DMS79 treated with DMSO at 0.1 percent for 48 hours (cell line): ENCODE data around the gene TMEM115.

Experiments
- DNase-seq: peaks from one replicate; lab custom pipeline; 2025; lab: John Stamatoyannopoulos, UW

TMEM115 gene, protein sequence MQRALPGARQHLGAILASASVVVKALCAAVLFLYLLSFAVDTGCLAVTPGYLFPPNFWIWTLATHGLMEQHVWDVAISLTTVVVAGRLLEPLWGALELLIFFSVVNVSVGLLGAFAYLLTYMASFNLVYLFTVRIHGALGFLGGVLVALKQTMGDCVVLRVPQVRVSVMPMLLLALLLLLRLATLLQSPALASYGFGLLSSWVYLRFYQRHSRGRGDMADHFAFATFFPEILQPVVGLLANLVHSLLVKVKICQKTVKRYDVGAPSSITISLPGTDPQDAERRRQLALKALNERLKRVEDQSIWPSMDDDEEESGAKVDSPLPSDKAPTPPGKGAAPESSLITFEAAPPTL

DNA sequence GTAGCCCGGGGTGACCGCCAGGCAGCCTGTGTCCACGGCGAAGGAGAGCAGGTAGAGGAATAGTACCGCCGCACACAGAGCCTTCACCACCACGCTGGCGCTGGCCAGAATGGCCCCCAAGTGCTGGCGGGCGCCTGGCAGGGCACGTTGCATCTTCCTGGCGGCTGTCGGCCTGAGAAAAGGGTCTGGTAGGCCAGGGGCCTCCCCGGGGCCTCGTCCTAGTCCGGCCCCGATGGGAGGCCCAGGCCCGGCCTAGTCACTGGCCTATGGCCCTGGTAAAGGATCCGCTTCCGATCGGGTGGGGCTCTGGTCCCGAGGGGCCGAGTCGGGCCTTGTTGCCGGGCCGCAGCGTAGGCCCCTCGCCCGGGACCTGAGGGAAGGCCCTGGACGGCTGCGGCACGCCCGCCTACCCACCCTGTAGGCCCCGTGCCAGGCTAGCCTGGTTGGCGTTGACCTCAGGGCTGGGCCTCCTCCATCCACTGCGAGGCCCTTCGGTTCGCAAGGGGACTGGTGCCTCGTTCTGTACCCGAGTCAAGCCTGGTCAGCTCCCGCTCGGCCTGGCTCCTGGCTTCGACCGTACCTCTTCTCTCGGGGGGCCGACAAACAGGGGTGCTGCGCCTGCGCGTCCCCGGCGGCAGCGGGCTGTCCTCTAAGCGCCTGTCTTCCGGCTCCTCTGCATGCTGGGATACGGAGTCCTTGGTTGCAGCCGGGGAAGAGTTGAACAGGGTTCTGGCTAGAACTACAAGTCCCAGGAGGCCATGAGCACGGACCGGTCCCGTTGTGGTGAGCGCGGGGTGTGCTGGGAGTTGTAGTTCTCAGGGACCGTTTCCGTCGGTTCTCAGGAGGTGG lies at the start of gene TMEM115:
Gene TMEM115 (minus strand): TSS at position 611 of the 849 bp plus-strand sequence. CDS start 458 bp downstream, at position 153.
- DNase-seq = peak; percentile 92

DNA sequence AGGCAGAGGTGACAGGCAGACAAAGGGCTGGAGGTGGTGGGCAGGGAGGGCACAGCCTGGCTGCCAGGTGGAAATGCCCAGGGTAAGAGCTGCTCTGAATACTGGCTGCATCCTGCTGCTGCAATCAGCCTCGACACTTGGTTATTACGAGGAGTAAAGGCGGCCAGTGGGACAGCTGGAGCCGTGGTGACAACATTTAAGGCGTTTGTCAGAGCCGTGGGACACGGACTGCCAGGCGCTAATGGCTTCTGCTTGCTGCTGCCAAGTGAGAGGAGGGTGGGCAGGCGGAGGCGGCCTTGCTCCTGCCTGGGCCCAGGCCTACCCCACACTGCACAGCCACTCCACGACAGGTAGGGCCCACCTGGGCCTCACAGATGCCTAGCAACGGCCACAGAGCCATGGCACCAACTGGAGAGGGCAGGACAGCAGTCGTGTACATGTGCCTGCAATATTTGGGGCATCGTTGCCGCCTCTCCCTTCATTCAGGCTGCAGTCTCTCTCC lies 49.2 kb upstream of the TMEM115 start:
- DNase-seq = peak; percentile 4

DNA sequence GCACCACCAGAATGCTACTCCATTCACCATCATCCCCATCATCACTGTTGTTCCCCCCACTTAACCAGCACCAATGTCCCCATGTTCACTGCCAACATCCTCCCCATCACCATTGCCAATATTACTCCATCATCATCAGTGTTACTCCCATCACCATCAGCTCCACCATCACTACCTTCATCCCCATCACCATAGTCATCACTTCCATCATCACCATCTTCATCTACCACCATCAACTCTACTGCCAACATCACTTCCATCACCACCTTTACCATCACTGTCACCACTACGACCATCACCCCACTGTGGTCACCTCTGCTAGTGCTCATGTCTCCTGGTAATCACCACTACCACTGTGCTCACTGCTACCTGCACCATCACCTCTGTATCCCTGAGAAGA lies 47.2 kb upstream of the TMEM115 start:
- no peak for DNase-seq

DNA sequence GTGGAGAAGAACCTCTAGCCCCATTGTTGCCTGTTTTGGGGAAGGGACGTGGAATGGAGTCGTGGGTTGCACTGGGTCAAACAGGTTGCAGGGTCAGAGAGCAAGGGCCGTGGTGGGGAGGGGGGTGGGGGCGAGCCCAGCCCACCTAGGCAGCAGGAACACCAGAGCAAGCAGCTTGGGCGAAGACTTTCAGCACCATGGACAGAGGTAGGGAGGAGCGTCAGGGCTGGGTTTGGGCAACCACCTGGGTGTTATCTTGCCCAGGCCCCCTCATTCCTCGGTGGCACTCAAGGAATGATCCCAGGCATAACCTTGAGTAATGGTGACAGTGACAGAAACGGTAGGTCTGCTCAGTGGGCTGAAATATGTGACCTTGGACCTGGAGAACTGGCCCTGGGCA lies 45.9 kb upstream of the TMEM115 start:
- DNase-seq = no peak

DNA sequence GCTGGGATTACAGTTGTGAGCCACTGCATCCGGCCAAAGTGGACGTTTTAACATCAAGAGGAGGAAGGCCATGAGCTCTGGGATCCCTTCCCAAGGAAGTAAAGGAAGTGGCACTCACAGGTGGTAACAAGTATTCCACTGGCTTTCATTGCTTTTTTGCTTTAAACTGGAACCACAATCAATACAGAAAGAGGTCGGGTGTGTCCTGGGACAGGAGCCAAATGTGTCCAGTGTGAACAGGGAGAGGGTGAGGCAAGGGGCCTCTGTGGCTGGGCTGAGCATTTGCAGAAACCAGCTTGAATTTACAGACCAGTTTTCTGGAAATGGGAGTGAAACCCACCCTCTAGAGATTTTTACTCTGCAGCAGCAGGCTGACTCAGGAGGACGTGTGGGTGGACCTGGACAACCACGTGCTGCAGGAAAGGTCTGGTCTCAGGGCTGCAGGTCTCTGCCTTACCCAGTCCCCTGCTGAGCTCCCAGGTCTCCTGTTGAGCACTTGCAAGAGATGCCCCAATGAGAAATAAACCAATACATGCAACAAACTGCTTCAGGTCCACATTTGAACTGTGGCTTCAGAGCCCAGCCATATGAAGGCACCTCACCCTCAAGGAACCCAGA lies 42.8 kb upstream of the TMEM115 start:
- peak; percentile 25 for DNase-seq

DNA sequence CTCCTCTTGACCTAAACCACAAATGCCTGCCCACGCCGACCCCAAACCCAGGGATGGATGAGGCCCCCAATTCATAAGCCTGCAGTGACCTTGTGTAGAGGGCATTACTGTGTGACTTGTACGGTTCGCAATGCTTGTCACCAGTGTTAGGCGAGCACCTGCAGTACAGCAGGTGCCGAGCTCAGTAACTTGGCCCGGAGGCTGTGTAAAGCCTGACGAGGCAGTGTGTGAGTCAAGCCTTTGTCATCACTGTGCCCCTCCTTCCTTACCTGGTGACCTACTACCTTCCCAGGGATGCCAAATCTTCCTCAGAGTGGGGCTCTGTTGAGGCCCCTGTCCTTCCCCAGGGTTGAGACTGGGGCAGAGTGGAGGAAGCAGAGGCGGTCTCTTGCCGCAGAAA lies 37.2 kb upstream of the TMEM115 start:
- no peak for DNase-seq

DNA sequence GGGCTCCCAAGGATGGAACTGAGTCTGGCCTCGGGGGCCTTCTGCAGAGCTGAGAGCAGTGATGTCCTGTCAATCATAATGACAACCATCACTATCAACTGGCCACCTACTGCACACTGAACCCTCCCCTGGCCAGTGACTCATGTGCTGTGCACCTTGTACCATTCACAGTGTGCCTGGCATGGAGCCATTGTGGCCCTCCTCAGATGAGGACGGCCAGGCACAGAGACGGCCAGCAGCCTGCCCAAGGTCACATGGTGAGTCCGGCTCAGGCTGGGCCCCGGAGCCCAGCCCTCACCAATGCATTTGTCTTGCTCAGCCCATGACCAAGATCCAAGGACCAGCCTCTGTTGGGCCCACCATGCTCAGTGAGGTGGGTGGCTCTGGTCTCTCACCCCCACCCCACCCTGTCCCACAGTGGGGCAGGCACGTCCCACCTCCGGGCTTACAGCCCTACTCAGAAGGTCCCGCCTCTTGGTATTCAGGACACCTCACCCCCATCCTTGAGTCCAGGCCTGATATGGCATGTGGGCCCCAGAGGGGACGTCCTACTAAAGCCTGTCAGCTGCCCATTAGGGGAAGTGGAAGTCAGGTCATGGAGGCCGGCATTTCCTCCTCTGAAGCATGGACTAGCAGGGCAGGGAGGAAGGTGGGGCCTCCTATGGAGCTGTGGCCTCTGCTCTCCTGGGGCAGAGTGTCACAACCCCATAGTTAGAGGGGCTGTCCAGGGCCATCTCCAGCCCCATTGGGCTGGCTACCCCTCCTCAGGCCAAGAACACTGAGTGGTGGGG lies 35.9 kb upstream of the TMEM115 start:
- no peak for DNase-seq

DNA sequence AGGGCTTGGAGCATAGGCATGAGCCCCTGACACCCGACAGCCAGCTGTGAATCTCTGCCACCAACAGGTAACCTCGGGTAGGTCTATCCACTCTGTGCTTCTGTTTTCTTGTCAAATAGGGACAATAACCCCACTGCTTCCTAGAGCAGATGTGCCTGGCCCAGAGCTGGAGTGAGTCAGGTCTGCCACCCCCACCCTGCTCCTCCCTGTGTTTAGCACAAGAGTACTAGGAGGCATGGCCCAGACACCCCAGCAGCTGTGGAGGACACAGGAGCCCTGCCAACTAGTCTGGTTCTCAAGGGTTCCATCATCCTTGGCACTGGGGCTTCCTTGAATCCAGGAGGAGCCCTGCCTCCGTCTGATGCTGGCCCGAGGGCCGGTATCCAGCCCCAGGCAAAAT lies 33.7 kb upstream of the TMEM115 start:
- DNase-seq = no peak

DNA sequence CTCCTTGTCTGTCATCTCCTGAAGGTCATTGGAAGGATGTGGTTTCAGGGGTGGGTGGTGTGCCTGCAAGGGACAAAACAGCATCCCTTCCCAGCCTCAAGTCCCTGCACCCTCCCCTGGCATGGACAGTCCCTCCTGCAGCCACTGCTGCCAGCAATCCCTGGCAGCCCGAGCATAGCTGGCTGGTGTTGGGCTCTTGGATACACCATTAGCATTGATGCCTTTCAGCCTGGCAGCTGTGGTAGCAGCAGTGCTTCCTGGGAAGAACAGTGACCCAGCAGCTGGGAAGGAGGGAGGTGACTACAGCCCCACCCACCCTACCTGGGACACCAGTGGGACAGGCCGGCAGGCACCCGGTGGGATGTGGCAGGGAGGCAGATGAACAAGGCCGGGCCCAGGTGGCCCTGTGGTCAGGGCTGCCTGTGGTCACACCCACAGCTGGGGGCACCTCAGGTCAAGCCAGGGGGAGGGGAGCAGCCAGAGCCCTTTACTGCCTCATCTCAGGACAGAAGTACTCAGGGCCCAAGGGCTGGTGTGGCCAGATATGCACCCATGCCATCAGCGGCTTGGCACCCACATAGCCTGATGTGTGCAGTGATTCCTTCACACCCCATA lies 32.9 kb upstream of the TMEM115 start:
- DNase-seq = no peak

DNA sequence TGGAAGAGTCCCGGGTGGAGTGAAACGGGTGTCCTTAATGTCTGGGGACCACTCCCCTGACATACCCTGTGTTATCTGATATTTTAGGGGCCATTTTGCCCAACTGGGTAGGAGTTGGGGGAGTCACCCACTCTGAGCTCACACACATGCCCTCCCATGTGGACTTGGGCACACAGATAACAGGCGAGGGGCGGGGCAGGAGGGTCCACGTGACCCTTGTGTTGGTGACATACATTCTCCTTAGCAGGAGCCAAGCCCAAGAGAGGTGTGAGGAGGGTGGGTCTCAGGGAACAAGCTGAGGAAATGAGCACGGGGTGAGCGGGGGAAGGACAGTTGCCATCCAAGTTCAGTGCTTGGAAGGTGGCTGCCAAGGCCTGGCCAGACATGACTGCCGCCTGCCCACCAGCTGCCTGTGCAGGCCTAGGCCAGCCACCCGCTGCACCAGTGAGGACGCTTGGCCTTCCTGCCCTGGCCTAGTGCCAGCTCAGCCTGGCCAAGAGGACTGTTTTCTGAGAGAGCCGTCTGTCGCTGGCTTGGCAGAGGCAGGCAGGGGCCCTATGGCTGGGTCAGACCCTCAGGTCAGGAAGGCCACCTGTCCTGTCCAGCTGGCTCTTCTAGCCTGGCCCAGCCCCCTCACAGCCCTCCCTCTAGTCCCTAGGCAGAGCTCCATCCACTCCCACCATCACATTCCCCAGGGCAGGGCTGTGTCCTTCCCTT lies 31.3 kb upstream of the TMEM115 start:
- peak; percentile 57 for DNase-seq

DNA sequence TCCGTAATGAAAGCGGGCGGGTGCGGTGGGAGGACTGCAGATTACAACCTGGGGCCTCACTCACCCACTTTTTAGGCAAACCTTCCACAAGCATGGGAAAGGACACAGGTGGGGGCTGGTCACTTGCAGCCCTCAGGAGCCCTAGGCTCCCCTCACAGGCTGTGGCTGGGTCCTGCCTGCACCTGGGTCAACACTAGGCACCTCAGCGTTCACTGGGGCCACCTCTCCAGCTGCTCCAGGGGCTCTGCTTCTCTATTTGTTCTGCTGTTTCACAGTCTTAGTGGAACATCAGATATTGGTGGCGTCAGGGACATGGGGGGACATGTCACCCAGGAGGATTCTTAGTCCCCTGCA lies 30.1 kb upstream of the TMEM115 start:
- no peak for DNase-seq

DNA sequence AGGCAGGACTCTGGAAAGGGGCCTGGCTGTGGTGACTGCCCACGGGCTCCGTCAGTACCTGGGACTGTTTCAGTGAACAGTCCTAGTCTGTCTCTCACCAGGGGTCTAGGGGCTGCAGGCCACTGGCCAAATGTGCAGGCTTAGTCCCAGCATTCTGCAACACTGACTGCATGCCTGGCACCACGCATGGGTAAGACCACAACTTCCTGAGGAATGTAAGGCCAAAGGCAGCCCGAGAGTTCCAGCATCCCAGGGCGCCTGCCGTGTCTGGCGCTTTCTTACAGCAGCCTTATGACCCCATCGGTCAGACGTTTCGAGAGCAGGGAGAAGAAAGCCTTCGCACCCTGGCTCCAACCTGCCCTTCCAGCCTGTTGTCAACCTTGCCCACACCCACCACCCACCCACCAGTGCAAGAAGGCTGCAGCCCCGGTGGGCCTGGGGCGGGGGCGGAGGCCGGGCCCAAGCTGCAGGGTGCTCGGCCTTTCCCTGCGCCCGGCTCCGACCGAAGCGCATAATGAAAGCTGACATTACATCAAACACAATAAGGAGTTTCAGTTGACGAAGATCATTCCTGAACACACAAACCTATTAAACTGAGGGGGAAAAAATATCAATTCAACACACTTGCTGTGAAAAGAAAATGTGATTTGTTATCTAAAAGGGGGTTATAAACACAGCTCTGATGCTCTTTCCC lies 29.5 kb upstream of the TMEM115 start:
- no peak for DNase-seq

DNA sequence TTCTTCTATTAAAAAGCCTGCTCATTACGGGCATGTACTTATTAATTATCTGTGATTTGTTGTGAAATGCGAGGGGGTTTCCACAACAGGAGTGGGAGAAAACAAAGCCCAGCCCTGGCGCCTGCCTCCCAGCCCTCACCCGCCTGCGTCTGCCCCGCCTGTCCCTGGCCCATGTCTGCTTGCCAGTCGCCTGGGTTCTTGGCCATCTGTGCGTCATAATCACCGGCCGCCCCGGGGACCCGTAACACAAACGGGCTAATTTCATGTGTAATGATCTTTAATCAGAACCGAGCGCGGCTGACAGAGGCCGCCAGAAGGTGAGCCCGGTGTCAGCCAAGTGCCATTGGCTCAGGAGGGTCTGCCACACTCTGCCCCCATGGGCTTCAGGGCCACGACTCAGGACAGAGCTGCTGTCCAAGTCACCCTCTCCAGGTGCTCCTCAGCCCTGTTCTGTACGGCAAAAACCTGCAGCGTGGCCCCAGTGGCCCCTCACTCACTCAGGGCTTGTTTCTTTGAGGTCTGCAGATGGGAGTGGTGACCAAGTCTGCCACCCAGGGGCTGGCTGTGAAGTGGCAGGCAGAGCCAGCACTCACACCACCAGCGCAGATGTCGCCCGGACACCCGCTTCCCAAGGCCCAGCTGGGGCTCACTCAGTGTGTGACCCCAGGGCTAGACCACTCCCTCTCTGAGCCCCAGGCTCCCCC lies 28.8 kb upstream of the TMEM115 start:
- no peak for DNase-seq

DNA sequence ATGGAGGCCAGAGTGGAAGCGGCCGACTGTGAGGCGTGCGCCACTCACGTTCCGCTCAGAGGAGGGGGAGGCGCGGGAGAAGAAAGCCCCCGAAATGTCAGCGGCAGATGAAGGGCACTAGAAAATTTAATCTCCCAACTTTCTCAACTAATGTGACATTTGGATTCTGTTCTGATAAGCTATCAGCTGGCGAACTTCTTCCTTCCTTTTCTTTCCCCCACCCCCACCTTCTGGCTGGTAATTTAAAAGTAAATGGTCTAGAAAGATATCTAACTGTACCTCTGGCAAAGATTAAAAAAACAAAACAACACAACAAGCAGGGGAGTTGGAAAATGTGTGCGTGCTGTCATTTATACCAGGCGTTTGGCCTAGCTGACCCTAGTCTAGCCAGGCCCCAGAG lies 26.4 kb upstream of the TMEM115 start:
- DNase-seq = no peak

DNA sequence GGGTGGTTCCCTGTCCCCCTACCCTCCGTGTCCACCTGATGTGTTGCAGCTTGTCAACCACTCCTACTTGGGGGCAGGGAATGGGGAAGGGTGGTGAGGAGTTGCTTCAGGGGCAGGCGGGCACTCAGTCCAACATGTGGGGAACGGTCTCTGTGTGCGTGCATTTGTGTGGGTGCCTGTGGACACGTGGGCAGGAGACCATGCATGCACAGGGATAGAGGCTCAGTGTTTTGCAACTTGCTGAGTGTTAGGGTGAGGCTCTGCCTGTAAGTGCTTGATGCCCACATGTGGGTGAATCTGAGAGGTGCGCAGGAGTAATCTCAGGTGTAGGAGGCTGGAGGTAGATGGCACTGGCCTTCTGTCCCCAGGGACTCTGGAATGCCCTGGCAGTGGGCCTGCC lies 24.4 kb upstream of the TMEM115 start:
- DNase-seq = no peak

DNA sequence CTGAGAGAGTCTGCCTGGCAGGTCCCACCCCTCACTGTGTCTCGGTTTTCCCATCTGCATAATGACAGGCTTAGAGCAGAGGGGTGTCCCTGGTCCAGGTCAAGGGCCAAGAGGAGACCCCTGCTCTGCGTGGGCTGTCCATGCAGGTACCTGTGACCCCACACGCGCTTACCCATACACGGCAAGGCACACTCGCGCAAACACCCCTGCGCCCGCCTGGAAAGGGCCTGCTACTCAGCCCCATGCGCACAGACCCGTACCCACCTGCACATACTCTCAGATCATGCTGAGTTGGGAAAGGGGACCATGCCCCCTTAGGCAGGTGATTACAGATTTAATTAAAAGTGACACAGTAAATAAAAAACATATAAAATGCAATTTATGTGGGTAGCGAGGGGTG lies 23.4 kb upstream of the TMEM115 start:
- no peak for DNase-seq

DNA sequence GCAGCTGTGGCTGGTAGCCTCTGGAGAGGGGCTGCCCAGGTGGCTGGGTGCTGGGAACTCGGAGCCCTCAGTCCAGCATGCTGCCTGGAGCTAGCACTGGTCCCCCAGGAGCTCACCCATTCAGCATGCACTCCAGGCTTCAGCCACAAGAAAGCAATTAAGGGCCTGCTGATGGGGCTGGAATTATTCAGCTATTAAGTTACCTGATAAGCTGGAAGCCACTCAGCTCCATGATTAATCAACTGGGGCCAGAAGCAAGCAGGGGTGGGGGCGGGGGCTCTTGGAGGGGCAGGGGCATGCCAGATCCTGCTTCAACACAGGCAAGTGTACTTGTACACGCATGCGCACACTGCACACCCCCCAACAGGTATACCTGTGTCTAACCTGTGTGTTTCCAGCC lies 22.1 kb upstream of the TMEM115 start:
- peak; percentile 63 for DNase-seq

DNA sequence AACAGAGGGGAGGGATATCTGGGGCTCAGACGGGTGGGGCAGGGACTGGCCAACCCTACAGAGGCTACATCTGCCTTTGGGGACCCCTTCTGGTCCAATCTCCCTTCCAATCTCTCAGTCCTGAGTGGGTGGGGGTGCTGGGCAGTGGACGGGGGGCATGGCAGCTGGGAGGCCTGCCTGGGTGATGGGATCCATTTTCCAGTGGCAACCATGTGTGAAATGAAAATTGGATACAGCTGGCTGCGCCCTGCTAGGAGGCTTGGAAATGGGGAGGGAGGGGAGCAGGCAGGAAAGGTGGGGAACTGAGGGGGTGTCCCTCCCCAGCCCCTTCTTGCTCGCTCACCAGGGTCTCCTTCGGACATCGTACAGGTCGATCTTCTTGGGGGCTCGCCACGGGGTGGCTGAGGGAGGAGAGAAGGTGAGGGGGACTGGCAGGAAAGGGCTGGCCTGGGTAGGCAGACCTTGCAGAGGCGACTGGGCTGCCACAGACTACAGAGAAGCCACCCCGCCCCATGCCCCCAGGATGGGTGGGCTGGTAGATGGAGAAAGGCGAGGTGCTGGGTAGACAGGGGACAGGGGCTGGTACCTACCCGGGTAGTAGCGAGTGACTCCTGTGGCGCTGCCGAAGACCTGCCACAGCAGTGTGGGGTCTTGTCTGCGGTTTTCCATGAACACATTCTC lies 21.2 kb upstream of the TMEM115 start:
- DNase-seq = no peak

DNA sequence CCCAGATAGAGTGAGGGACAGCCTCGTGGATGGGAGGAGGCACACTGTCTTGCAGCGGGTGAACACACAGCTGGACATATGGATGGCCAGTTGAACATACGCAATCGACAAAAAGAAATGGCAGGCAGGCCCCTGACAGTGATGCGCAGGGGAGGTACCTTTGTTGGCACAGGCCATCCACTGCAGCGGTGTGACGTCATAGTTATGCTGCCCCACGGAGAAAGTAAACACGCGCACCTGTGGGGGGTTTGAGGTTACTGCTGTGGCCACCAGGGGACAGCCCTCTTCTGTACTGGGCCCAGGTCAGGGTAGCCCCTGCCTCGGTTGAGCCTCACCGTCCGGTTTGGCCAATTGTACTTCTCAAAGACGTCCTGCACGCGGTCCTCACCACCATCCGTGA lies 19.4 kb upstream of the TMEM115 start:
- no peak for DNase-seq
